HG02852 (cell line): Measurements from ENCODE around the gene CERS1.

Source experiments
- ATAC-seq: cut with Tn5 transposase; IDR thresholded peaks from one replicate; pipeline ENCODE4 v1.9.1; 2021; ENCODE audit warnings: mild to moderate bottlenecking, moderate library complexity; ENCODE audit not compliant: unreplicated experiment

Gene CERS1, protein sequence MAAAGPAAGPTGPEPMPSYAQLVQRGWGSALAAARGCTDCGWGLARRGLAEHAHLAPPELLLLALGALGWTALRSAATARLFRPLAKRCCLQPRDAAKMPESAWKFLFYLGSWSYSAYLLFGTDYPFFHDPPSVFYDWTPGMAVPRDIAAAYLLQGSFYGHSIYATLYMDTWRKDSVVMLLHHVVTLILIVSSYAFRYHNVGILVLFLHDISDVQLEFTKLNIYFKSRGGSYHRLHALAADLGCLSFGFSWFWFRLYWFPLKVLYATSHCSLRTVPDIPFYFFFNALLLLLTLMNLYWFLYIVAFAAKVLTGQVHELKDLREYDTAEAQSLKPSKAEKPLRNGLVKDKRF

DNA sequence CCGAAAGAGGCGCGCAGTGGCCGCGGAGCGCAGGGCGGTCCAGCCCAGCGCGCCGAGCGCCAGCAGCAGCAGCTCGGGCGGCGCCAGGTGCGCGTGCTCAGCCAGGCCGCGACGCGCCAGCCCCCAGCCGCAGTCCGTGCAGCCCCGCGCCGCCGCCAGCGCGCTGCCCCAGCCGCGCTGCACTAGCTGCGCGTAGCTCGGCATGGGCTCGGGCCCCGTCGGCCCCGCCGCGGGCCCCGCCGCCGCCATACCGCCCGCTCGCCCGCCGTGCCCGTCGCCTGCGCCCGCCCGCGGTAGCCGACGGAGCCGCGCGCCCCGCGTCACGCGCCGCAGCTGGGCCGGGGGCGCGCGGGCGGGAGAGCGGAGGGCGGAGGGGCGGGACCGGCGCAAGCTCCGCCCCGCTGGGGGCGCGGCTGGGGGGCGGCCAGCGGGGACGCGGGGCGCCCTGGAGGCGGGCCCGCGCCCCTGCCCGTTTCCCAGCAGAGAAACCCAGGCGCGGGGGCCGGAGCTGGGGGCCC lies at the start of gene CERS1:
CERS1 (minus strand) TSS at position 335 of the 518 bp plus-strand sequence; CDS start at position 249, 86 bp downstream.
- ATAC-seq, result no peak

DNA sequence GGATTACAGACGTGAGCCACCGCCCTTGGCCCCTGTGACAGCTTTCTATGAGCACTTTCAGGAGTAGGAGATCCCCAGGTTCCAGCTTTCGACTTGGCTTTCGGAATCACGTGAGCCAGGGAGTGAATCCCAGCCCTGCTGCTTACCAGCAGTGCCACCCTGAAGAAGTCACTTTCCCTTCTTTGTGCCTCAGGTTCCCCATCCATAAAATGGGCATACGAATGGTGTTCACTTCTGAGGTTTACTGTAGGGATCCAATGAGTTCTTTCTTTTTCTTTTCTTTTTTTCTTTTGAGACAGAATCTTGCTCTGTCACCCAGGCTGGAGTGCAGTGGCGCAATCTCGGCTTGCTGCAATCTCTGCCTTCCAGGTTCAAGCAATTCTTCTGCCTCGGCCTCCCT lies 49.3 kb upstream of the CERS1 start:
- no peak for ATAC-seq

- no peak for ATAC-seq
Measured at GRCh38 chr19:18943465-18943864, 47.5 kb upstream of the CERS1 start.

GRCh38 chr19:18942692-18943091 lies 46.7 kb upstream of the CERS1 start:
- ATAC-seq, result no peak

- no peak for ATAC-seq
Measured at GRCh38 chr19:18941628-18942354, 45.8 kb upstream of the CERS1 start.

- no peak for ATAC-seq
Measured at GRCh38 chr19:18940769-18941627, 45.0 kb upstream of the CERS1 start, which contains the start of gene HOMER3. Gene HOMER3, minus strand, starts transcription at chr19:18941217. Its CDS starts 2,235 bp downstream, at chr19:18938982.

- no peak for ATAC-seq
Measured at GRCh38 chr19:18939922-18940768, 44.2 kb upstream of the CERS1 start.

- no peak for ATAC-seq
Measured at GRCh38 chr19:18939163-18939562, 43.2 kb upstream of the CERS1 start.

GRCh38 chr19:18933297-18933696 lies 37.3 kb upstream of the CERS1 start:
- no peak for ATAC-seq

DNA sequence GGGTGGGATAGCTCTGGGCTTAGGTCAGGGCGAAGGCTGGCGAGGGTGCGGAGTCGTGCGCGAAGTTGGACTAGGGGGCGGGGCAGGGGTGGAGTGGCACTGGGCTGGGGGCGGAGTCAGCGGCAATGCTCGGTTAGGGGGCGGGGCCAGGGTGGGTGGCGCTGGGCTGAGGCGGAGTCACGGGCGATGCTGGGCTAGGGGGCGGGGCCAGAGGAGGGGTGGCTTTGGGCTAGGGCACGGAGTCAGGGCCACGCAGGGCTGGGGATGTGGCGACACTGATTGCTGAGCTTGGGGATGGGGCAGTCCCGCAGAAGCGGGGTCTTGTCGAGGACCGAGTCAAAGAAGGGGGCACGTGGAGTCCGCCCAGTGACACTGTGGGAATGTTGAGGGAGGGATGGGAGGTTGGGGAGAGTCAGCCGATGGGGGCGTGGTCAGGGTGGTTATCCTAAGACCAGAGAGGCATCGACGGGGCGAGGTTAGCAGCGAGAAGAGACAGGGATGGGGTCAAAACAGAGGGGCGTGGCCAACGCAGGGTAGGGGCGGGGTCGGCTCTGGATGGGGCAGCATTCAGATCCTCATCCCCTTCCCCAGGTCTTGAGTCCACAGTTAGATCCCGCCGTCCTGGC lies 36.4 kb upstream of the CERS1 start:
- ATAC-seq, result no peak

- no peak for ATAC-seq
Measured at GRCh38 chr19:18931316-18932162, 35.6 kb upstream of the CERS1 start.

DNA sequence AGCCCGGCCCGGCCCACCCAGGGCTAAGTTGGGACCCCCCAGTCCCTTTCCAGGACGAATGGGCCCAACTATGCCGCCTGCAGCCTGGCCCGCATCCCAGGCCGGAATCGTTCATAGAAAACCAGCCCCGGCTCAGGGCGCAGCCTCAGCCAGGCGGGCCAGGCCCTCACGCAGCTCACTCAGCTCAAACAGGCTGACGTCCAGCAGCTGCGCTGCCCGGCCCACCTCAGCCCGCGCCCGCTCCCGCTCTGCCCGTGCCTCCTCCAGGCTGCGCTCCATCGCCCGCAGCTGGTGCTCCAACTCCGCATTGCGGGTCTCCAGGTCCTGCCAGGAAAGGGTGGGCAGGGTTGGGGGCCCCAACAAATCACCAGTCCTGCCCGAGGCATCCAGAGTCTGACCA lies 33.4 kb upstream of the CERS1 start:
- no peak for ATAC-seq

DNA sequence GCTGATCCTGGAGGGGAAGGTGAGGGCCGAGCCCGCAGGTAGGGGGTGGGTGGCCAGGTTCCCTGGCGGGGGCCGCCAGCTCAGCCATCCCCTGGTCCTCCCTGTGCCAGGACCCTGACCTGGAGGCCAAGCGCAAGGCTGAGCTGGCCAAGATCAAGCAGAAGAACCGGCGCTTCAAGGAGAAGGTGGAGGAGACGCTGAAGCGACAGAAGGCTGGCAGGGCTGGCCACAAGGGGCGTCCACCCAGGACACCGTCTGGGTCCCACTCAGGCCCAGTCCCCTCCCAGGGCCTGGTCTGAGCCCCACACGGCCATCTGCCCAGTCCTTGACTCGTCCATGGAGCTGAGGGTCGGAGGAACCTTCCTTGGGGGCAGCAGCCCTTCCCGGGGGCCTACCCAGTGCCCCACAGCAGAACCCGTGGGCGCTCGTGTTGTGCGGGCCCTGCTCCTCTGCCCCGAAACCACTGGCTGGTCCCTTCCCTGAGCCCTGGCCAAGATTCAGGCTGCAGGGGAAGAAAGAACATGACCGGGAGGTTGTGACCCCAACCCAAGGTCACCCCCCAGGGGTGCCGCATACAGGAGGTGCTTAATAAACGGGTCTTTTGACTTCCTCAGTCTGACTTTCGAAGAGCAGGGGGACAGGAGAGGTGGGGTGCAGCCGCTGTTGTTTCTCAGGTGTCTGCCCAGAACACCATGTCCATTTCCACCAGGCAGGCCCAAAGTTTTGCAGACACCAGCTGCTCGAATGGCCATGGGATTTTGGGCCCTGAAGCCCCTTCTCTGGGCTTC lies 32.3 kb upstream of the CERS1 start:
- no peak for ATAC-seq

DNA sequence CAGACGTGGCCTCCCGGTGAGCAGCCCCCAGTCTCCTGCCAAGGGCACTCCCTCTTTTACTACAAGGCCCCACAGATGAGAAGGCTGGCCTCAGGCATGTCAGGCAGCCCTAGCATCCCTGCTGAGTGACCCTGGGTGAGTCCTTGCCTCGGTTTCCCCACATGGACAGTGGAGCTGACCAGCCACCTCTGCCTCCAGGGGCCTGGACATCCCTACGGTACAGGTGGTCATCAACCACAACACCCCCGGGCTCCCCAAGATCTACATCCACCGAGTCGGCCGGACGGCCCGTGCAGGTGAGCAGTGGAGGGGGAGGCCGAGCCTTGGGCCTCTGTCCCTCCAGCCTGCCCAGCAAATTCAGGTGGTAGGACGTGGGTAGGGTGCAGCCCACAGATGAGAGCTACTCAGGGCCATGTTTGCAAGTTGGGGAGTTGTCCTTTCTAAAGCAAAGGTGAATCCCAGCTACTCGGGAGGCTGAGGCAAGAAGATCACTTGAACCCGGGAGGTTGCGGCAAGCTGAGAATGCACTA lies 28.8 kb upstream of the CERS1 start:
- ATAC-seq, result no peak

DNA sequence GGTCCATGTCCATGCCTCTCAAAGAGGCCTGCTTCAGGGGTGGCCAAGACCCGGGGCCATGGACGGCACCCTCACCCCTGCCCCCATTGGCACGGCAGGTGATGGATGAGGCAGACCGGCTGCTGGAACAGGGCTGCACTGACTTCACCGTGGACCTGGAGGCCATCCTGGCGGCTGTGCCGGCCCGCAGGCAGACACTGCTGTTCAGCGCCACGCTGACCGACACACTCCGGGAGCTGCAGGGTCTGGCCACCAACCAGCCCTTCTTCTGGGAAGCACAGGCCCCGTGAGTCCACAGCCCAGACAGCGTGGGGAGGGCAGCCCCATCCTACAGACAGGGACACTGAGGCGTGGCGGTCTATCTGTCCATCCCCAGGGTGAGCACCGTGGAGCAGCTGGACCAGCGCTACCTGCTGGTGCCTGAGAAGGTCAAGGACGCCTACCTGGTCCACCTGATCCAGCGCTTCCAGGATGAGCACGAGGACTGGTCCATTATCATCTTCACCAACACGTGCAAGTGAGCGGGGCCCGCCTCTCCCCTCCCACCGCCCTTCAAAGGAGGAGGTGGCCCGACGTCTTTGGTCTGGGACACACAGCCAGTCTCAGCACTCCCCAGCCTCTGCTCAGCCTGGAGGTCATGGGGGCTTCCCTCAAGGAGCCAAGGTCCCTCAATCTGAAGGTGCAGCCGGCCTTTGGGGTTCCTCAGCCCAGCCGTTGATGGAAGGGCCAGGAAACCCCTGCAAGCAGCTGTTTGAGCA lies 26.4 kb upstream of the CERS1 start:
- ATAC-seq, result no peak

GRCh38 chr19:18921593-18921992 lies 25.6 kb upstream of the CERS1 start:
- ATAC-seq, result no peak

DNA sequence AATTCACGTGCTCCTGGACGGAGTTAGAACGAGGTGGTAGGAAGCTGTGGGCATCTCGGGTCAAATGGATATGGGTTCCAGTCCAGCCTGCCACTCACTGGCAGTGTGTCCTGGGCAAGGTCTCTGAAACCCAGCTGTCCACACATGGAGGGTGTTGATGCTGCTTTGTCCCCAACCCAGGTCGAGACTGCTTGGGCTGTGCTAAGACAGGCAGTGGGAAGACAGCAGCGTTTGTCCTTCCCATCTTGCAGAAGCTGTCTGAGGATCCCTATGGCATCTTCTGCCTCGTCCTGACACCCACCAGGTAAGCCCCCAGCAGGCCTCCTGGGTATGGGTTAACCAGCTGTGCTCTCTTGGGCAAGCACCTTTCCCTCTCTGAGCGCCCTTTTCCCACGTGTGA lies 24.4 kb upstream of the CERS1 start:
- no peak for ATAC-seq
